Liver (tissue), 9 donors: Measurements from ENCODE around the gene DOK5. TPM values are rescaled to one million over a fixed set of nuclear protein-coding genes. Genes with fewer than 3 reads are reported as not detected.

Experiments used
- DNase-seq: peaks from one replicate; pipeline ENCODE4 v3.0.0-alpha.2; 2017; ENCODE audit warnings: low spot score
- H3K27ac ChIP-seq, 2 donors: one replicate each; pipeline ENCODE4 v1.7.0; 2013; ENCODE audit warnings: inconsistent platforms in 2 of 2, low read length in 2 of 2, control low read depth in 1 of 2, low read depth in 1 of 2, mild to moderate bottlenecking in 1 of 2
- H3K27me3 ChIP-seq, 4 donors: one replicate each; pipeline versions ENCODE4 v1.6.1 to v1.7.0; 2013; ENCODE audit warnings: low read length in 3 of 4, inconsistent platforms in 1 of 4, mild to moderate bottlenecking in 1 of 4, moderate library complexity in 1 of 4; ENCODE audit not compliant: control insufficient read depth in 4 of 4, insufficient read depth in 4 of 4
- H3K36me3 ChIP-seq, 4 donors: one replicate each; pipeline versions ENCODE4 v1.6.1 to v1.7.0; 2013; ENCODE audit warnings: low read length in 3 of 4, mild to moderate bottlenecking in 3 of 4, low read depth in 1 of 4, moderate library complexity in 1 of 4; ENCODE audit not compliant: control insufficient read depth in 4 of 4, insufficient read depth in 3 of 4
- H3K4me1 ChIP-seq, 4 donors: one replicate each; pipeline versions ENCODE4 v1.6.1 to v1.7.0; 2013; ENCODE audit warnings: low read length in 3 of 4, mild to moderate bottlenecking in 3 of 4, moderate library complexity in 1 of 4; ENCODE audit not compliant: control insufficient read depth in 4 of 4, insufficient read depth in 4 of 4
- H3K4me3 ChIP-seq, 3 donors: one replicate each; pipeline versions ENCODE4 v1.6.1 to v1.7.0; 2013; ENCODE audit warnings: low read length in 3 of 3, control low read depth in 1 of 3, low read depth in 1 of 3, mild to moderate bottlenecking in 1 of 3
- H3K9ac ChIP-seq, 2 donors: one replicate each; pipeline ENCODE4 v1.7.0; 2013; ENCODE audit warnings: low read length in 2 of 2, mild to moderate bottlenecking in 2 of 2, moderate library complexity in 2 of 2, control low read depth in 1 of 2, low read depth in 1 of 2
- H3K9me3 ChIP-seq, 4 donors: one replicate each; pipeline versions ENCODE4 v1.6.1 to v1.7.0; 2013; ENCODE audit warnings: low read length in 3 of 4; ENCODE audit not compliant: control insufficient read depth in 4 of 4
- EGR1 ChIP-seq, 2 donors: IDR thresholded peaks; 2 replicates each; pipeline ENCODE4 v1.6.1; 2016 to 2018; ENCODE audit warnings: antibody characterized with exemption in 2 of 2, low read depth in 2 of 2
- FOXA1 ChIP-seq: IDR thresholded peaks from 2 replicates; pipeline ENCODE4 v1.6.1; 2016; ENCODE audit warnings: antibody characterized with exemption
- FOXA2 ChIP-seq: IDR thresholded peaks from 2 replicates; pipeline ENCODE4 v1.6.1; 2016; ENCODE audit warnings: antibody characterized with exemption
- GABPA ChIP-seq, 2 donors: IDR thresholded peaks in 1 of 2; conservative IDR thresholded peaks in 1 of 2; 2 replicates each; pipeline ENCODE4 v1.6.1; 2016; ENCODE audit warnings: antibody characterized with exemption in 2 of 2, mild to moderate bottlenecking in 1 of 2, moderate library complexity in 1 of 2
- HNF4A ChIP-seq, 2 donors: conservative IDR thresholded peaks; 2 replicates each; pipeline ENCODE4 v1.6.1; 2016; ENCODE audit warnings: antibody characterized with exemption in 2 of 2, mild to moderate bottlenecking in 2 of 2
- HNF4G ChIP-seq: IDR thresholded peaks from 2 replicates; pipeline ENCODE4 v1.6.1; 2016; ENCODE audit warnings: antibody characterized with exemption
- JUND ChIP-seq, 2 donors: IDR thresholded peaks; 2 replicates each; pipeline ENCODE4 v1.6.1; 2016; ENCODE audit warnings: antibody characterized with exemption in 2 of 2
- MAX ChIP-seq: IDR thresholded peaks from 2 replicates; pipeline ENCODE4 v1.6.1; 2016; ENCODE audit warnings: antibody characterized with exemption
- NR2F2 ChIP-seq: IDR thresholded peaks from 2 replicates; pipeline ENCODE4 v1.6.1; 2016; ENCODE audit warnings: antibody characterized with exemption
- RAD21 ChIP-seq, 2 donors: IDR thresholded peaks; 2 replicates each; pipeline ENCODE4 v1.6.1; 2016; ENCODE audit warnings: antibody characterized with exemption in 2 of 2, mild to moderate bottlenecking in 2 of 2
- RXRA ChIP-seq, 2 donors: IDR thresholded peaks; 2 replicates each; pipeline ENCODE4 v1.6.1; 2017 to 2018; ENCODE audit warnings: antibody characterized with exemption in 2 of 2, mild to moderate bottlenecking in 1 of 2
- SP1 ChIP-seq: IDR thresholded peaks from 2 replicates; pipeline ENCODE4 v1.6.1; 2018; ENCODE audit warnings: antibody characterized with exemption, mild to moderate bottlenecking
- TAF1 ChIP-seq: conservative IDR thresholded peaks from 2 replicates; pipeline ENCODE4 v1.6.1; 2016; ENCODE audit warnings: antibody characterized with exemption, mild to moderate bottlenecking
- YY1 ChIP-seq: IDR thresholded peaks from 2 replicates; pipeline ENCODE4 v1.6.1; 2016; ENCODE audit warnings: antibody characterized with exemption, mild to moderate bottlenecking
- ZBTB33 ChIP-seq: IDR thresholded peaks from 2 replicates; pipeline ENCODE4 v1.6.1; 2016; ENCODE audit warnings: antibody characterized with exemption
- WGBS: extraction: QIAGEN DNeasy Blood & Tissue Kit; methylation state at CpG from one replicate; pipeline ENCODE4 v1.1.7; 2013; 5-methylcytosine and 5-hydroxymethylcytosine counted together
- polyA plus RNA-seq, 2 donors: library from polyadenylated mRNA; stranded (reverse) in 1 of 2; unstranded in 1 of 2; fragments of 200-250 nt in 1 of 2; fragments of >200 nt in 1 of 2; fragmentation: Nextera tagmentation in 1 of 2; extraction: Ambion mirVana in 1 of 2; gene quantifications; one replicate each; pipeline versions ENCODE4 v1.2.1 to v1.2.3, GENCODE V29; 2013 to 2015
- total RNA-seq, 2 donors: library from RNA; depleted of rRNA; stranded (reverse); fragments of >200 nt; gene quantifications; one replicate each; pipeline ENCODE4 v1.2.3, GENCODE V29; 2014
- TF ChIP-seq, protein P1 (sequence below): fragments of 150-350 bp; IDR thresholded peaks from 2 replicates; pipeline ENCODE4 v1.5.1; 2017; ENCODE audit warnings: improper control_type of control experiment, low read depth, low read length; ENCODE audit not compliant: missing input control
- TF ChIP-seq, protein P2 (sequence below): IDR thresholded peaks from 2 replicates; pipeline ENCODE4 v1.6.1; 2016; ENCODE audit warnings: antibody characterized with exemption
- TF ChIP-seq, protein P3 (sequence below): IDR thresholded peaks from 2 replicates; pipeline ENCODE4 v1.6.1; 2016; ENCODE audit warnings: antibody characterized with exemption, mild to moderate bottlenecking
- donor health status: healthy.
- donor health status: healthy.
- donor health status: healthy.
- donor health status: healthy.
- donor health status: healthy.

DOK5 gene
- total and polyA plus RNA-seq, 4 donors: 0.05 to 0.16 (median 0.09) TPM

DNA sequence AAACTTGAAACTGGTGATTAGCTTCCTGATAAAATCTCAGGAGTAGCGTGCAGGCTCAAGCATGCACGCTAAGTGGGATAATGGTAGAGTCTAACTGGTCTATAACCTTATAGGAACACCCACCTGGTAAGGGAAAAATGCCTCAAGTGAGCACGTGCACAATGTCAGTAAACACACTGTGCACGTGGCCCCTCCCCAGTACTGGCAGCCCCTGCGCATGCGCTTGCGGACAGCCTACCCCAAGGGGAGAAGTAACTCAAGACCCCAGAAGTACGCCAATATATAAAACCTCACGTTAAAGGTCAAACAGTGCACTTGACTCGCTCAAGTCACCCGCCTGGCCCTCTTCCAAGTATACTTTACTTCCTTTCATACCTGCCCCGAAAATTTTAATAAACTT, 23.1 kb upstream of the DOK5 start:
- Histone ChIP-seq H3K27me3 (no peaks in the 10 kb centered on the region), H3K9me3 (peaks cover 0 to 4% (median 0%) of the 10 kb centered on the region in 4 donors), H3K9ac (no peak overlapping the region), H3K4me3 (no peak overlapping the region), H3K36me3 (no peaks in the 10 kb centered on the region), H3K27ac (no peak overlapping the region), H3K4me1 (no peaks in the 10 kb centered on the region)
- WGBS: 88% methylated on average over 12 of the region's 12 CpGs
- DNase-seq: no peak
- TF ChIP-seq ZBTB33: no peak
- TF ChIP-seq, protein P1, sequence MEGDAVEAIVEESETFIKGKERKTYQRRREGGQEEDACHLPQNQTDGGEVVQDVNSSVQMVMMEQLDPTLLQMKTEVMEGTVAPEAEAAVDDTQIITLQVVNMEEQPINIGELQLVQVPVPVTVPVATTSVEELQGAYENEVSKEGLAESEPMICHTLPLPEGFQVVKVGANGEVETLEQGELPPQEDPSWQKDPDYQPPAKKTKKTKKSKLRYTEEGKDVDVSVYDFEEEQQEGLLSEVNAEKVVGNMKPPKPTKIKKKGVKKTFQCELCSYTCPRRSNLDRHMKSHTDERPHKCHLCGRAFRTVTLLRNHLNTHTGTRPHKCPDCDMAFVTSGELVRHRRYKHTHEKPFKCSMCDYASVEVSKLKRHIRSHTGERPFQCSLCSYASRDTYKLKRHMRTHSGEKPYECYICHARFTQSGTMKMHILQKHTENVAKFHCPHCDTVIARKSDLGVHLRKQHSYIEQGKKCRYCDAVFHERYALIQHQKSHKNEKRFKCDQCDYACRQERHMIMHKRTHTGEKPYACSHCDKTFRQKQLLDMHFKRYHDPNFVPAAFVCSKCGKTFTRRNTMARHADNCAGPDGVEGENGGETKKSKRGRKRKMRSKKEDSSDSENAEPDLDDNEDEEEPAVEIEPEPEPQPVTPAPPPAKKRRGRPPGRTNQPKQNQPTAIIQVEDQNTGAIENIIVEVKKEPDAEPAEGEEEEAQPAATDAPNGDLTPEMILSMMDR: no peak

- Histone ChIP-seq H3K4me3 (no peak overlapping the region), H3K36me3 (no peaks in the 10 kb centered on the region), H3K27me3 (peaks cover 0 to 3% (median 0%) of the 10 kb centered on the region in 4 donors), H3K4me1 (no peaks in the 10 kb centered on the region), H3K9ac (no peak overlapping the region), H3K9me3 (peaks cover 0 to 4% (median 0%) of the 10 kb centered on the region in 4 donors), H3K27ac (no peak overlapping the region)
- TF ChIP-seq FOXA1 (no peak), NR2F2 (no peak), RXRA (IDR thresholded peaks at IDR 0.05) (no peak), ZBTB33 (no peak), HNF4G (no peak), FOXA2 (no peak), TAF1 (no peak), RAD21 (IDR thresholded peaks at IDR 0.05) (no peak), HNF4A (conservative IDR thresholded peaks at IDR 0.05) (no peak), MAX (no peak), YY1 (no peak), GABPA (IDR thresholded peaks at IDR 0.05 in 1 of 2, conservative IDR thresholded peaks at IDR 0.05 in 1 of 2) (no peak), JUND (IDR thresholded peaks at IDR 0.05) (no peak), SP1 (no peak), EGR1 (IDR thresholded peaks at IDR 0.05; ENCODE audit: low read depth in 2 of 2) (no peak)
- TF ChIP-seq, protein P2, sequence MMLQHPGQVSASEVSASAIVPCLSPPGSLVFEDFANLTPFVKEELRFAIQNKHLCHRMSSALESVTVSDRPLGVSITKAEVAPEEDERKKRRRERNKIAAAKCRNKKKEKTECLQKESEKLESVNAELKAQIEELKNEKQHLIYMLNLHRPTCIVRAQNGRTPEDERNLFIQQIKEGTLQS: no peak
- TF ChIP-seq, protein P1: no peak
- TF ChIP-seq, protein P3, sequence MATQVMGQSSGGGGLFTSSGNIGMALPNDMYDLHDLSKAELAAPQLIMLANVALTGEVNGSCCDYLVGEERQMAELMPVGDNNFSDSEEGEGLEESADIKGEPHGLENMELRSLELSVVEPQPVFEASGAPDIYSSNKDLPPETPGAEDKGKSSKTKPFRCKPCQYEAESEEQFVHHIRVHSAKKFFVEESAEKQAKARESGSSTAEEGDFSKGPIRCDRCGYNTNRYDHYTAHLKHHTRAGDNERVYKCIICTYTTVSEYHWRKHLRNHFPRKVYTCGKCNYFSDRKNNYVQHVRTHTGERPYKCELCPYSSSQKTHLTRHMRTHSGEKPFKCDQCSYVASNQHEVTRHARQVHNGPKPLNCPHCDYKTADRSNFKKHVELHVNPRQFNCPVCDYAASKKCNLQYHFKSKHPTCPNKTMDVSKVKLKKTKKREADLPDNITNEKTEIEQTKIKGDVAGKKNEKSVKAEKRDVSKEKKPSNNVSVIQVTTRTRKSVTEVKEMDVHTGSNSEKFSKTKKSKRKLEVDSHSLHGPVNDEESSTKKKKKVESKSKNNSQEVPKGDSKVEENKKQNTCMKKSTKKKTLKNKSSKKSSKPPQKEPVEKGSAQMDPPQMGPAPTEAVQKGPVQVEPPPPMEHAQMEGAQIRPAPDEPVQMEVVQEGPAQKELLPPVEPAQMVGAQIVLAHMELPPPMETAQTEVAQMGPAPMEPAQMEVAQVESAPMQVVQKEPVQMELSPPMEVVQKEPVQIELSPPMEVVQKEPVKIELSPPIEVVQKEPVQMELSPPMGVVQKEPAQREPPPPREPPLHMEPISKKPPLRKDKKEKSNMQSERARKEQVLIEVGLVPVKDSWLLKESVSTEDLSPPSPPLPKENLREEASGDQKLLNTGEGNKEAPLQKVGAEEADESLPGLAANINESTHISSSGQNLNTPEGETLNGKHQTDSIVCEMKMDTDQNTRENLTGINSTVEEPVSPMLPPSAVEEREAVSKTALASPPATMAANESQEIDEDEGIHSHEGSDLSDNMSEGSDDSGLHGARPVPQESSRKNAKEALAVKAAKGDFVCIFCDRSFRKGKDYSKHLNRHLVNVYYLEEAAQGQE: no peak
- WGBS: 77% methylated on average over 2 of the region's 2 CpGs
- DNase-seq: no peak
Measured at GRCh38 chr20:54454982-54455381, 20.4 kb upstream of the DOK5 start.
